GM21737 (cell line): Measurements from ENCODE around the gene ACOXL.

Experiments used
- ATAC-seq: cut with Tn5 transposase; IDR thresholded peaks from one replicate; pipeline ENCODE4 v1.9.1; 2021; ENCODE audit warnings: mild to moderate bottlenecking, moderate library complexity; ENCODE audit not compliant: unreplicated experiment

The ACOXL gene

DNA sequence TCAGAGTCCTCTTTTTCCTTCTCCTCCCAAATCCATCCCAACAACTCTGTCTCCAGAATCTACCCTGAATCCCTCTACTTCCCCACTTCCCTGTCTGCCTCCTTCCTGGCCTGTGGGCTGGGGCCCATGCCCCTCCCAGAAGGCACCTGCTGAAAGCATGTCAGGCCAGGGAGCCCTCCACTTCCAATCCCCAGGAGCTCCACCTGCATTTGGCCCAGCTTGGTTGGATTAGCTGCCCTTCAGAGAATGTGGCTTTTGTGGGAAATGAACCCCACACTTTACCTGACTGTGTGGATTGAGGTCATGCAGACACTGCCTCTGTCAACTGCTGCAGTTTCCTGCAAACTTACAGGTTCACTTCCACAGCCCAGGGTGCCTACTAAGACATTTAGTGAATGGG, 58.5 kb downstream of the ACOXL start:
- no peak for ATAC-seq

DNA sequence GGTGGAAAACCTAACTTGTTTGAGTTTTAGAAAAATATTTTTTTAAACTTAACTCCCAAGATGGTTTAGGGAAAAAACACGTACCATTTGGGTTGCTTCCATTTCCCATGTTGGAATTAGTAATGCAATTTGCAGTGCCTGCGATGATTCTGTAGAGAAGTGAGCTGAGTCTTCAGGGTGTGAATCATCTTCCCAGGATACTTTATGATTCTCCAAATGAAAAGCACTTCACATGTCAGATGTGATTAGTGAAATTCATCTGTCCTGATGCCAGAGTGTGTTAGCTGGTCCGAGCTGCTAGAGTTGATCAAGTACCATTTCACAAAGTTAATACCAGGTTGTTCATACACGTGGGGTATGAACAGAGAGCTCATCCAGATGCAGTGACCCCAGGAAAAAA, 59.1 kb downstream of the ACOXL start:
- ATAC-seq, result no peak

DNA sequence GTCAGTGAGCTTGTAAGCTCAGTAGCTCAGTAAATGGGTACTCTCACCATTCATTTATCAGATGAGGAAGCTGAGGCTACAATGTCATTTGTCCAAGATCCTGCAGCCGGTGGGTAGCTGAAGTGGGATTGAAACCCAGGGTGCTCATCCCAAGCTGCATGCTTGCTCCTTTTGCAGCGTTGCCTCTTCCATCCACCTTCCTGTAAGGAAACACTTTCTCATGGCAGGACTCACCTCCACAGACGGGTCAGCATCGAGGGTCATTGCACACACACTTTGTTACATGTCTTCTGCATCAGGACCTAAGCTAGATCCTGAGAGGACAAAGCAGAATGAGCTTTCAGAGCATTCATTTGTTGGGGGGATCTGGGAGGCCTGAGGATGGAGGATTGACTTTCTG, 60.7 kb downstream of the ACOXL start:
- ATAC-seq, result no peak

DNA sequence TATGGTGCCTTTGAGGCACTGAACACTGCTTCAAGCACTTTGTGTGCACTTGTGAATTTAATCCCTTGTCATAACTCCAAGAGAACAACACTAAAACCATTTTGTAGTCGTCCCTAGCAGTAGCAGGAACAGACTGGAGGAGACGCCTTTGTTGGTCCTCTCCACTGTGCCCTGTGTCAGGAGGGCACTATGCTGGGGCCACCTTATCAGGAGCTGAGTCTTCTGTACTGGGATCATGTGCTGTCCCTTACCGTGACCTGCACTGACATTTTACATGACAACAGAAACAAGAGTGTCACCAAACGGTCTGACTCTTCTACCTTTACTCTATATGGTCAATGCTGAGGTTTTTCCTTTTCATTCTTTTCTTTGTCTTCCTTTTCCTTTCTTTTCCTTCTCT, 62.0 kb downstream of the ACOXL start:
- no peak for ATAC-seq

DNA sequence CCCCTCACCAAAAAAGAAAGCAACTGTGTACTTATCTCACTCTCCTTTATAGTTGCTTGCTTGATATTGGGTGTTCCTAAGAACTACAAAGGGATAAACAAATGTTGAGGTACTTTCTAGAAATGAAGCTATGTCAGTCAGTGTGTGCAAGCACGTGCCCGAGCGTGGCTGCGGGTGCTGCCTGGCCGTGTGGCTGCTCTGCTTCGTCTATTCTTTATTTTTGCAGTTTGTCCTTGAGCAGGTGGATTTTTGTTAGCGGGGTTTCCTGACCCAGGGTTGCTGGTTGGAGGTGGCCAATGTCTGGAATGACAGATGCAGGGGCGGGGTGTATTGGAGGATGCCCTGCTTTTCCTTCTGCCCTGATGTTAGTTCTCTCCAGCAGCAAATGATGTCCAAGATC, 62.6 kb downstream of the ACOXL start:
- ATAC-seq, result no peak

DNA sequence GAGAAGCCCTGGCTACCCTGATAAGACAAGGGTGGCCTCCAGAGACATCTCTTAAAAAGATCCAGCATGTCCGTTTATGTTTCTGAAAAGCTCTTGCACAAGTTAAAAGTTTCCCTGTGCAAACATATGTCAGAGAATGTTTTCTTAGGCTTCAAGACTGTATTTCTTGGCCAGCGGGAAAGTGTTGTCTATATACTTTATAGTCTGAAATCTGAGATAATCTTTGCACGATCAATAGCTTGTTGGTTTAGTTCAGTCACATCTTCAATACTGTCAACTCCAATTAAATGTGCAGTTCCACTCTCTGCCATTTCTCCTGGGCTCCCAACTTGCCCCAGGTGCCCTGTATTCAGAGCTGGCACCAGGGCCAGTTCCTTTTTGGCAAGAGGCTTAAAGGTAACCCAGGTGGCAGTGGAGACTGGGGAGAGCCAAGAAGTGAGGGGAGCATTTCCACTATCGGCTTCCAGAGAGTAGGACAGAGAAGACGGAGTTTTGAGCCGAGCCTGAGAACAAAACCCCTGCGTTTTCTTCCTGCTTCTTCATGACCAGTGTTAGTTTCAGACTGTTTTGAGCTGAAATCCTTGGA, 64.4 kb downstream of the ACOXL start:
- ATAC-seq, result no peak

DNA sequence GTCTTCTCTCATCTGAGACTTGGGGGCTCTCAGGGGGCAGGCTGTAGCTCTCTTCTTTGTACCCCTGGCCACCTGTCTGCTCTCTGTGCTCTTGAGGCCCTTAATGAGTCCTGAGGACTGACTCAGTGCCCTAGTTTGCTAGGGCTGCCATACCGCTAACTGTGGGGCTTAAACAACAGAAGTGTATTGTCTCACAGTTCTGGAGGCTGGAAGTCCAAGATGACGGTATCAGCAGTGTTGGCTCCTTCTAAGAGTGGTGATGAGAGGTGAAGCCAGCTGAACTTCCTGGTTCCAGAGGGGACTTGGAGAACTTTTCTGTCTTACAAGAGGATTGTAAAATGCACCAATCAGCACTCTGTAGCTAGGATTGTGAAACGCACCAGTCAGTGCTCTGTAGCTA, 67.0 kb downstream of the ACOXL start:
- no peak for ATAC-seq

DNA sequence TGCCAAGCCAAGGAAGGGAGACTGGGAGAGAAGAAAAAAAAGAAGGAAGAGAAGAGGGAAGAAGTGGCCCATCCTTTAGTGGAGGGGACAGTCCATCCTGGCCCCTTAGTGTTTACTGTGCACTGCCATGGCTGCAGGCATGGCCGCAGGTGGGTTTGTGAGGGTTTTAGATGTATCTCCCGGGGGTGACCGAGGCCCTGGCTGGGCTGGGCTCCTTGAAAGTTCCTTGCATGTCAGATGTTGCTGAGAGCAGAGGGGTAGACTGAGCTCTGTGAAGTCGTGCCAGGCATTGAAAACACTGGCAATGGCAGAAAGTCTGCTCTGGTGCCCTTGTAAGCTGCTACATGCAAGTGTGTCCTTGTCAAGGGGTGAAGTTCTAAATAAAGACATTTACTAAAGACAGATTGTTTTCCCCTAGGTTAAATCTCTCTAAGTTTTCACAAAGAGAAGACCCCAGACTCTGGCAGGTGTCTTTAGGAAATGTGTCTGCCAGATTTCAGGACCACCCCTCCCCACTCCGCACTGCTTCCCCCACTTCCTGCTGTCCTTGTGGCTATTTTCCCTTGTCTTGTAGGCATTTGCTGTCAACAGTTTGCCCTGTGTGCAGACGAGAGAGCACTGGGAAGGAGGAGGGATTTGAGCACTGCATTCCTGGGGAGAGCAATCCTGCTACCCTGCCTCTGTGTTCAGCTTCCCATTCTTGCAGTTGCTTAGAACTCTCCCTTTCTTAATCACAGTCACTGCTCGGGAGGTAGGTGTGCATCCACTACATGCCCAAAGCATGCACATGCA, 68.4 kb downstream of the ACOXL start:
- no peak for ATAC-seq

DNA sequence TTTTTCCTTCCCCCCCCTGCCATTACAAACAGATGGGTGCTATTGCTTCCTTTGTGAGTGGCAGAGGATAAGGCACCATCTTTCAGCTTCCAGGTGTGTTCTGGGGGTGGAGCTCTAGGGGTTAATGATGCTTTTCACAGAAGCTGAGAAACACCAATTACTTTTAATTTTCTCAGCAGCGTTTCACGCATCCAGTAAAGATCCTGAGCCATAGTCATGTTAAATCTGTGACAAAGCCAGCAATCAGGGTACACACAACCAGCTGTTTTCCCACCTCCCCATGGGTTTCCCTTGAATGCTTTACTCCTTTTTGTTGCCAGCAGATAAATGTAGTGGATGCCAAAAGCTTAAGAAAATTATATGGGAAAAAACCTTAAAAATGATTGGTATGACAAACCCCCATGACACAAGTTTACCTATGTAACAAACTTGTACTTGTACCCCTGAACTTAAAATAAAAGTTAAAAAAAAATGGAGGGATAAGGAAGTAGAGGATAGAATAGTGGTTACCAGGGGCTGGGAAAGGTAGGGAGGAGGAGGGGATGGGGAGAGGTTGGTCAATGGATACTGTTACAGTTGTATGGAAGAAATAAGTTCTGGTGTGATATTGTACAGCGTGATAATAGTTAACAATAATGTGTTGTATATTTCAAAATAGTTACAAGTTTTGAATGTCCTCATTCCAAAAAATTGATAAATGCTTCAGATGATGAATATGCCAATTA, 70.0 kb downstream of the ACOXL start:
- ATAC-seq, result no peak

DNA sequence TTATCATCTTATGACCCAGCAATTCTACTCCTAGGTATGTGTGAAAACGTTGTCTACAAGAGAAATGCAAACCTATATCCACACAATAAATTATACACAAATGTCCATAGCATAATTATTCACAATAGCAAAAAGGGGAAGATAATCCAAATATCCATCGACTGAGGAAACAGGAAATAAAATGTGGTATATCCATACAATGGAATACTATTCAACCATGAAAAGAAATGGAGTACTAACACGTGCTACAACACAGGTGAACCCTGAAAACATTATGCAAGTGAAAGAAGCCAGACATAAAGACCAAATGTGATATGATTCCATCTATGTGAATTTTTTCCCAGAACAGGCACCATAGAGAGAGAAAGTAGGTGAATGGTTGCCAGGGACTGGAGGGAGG, 72.1 kb downstream of the ACOXL start:
- ATAC-seq, result no peak

DNA sequence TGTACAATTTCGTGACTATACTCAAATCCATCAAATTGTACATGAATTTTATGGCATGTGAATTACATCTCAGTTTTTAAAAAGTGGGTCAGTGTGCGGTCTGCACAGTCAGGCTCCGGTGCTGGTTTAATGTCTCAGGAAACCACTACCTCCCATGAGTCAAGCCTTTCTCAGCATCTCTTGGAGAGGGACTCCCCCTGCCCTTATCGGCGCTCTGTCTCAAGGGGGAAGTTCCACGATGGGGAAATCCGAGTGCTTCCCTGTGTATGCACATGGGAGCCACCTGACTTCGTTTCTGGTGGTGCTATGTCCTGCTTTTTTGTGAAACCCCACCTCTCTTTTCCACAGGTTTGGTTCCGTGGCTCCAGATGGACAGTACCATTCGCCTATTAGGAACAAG, 72.5 kb downstream of the ACOXL start:
- peak; percentile 59 for ATAC-seq

DNA sequence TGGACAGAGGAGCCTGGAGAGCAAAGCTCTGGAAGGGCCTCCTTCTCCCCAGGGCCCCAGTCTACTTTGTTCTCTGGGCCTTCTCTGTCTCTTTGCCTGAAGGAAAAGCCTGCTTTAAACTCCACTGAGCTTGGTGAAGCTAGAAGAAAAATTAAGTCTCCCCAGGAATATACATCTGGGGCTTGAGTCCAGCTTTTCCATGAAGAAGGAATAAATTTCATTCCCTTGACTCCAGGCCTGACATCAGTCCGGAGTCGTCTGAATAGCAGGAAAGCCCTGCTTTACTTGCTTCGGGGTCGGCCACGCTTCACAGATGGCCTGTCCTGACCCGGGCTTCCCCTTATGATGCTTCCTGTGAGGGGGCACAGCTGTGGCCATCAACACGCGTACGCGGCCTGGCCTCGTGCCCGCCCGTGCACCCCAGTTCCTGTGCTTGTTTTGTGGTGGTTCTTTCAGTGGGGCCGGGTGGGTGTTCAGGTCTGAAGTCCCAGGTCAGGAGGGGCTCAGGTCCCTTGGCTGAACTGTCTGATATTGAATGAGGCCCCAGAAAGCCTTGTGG, 73.6 kb downstream of the ACOXL start:
- ATAC-seq, result no peak

DNA sequence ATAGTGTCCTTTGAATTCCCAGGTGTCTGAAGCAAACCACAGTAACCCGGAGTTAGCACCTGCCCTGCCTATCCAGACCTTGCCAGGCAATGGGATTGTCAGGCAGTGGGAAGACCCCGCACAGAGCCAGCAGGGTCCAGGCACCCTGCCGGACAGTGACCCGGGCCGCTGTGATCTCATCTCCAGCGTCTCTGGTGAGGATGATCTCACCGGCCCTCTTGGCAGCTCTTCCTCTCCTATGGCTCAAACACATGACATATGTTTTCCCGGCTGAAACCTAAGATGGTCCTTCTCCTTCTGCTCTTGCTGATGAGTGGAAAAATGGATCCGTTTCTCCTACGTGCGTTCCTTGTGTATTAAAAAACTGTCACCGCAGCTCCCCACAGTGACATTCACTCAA, 75.1 kb downstream of the ACOXL start:
- no peak for ATAC-seq

DNA sequence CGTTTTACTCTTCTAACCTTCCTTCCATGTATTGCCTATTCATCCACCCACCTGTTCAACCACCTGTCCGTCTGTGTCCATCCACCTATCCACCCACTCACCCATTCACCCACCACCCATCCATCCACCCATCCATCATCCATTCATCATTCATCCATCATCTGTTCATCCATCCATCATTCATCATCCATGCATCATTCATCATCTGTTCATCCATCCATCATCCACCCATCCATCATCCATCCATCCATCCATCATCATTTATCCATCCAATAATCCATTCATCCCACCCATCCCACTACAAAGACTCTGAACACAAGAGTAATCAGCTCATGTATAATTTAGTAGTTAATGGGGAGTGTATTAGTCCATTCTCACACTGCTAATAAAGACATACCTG, 78.0 kb downstream of the ACOXL start:
- no peak for ATAC-seq

DNA sequence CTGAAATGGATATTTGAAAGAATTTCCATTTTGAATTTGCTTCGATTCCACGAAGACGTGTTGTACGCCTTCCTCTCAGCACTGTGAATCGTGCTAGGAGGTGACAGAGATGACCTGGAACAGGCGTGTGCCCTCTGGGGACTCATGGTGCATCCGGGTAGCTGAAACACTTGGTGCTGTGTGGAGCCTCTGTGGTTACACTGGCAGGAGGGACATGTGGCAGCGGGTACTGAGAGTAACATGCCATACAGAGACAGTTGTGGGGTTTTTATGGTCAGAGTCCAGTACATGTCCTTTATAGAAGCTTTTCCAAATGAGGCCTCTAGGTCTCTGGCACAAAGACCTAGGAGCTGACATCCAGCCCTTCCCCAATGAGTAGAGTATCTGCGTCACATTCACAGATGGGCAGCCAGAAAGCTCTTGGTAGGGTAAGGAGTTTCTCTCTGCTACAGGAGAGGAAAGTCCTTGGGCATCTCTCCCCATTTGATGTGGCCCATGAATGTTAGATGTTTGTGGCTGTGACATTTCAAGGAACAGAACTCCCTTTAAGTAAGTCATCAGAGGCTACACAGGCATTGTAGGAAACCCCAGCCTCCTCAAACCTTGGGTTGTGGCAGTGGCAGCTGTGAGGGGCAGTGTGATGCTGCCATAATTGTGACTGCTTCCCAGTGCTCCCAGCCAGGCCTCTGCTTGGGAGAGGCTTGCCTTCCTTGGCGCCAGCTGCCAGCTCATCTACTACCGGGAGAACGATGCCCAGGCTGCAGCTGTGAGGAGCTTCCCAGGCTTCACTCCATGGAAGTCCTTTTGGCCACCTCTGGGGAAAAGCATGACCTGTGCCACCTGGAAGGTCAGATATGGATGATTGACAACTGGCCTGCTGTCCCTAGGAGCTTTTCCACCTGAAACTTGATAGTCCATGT, 80.6 kb downstream of the ACOXL start:
- ATAC-seq, result no peak

DNA sequence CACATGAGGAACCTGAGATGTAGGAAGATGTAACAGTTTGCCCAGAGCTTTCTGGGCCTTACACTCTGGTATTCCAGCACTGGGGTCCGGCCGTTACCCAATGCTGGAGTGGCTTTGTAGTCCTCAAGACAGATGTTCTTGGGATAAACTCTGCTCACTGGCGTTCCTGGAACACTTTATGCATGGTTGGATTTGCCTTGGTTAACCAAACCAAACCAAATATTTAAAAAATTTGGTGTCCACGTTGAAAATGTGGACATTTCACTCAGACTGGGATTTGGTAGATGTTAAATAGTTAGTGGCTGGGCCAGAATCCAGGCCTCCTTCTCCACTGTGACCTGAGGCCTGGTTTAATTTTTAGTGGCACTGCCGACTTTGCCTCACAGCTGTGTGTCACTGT, 81.5 kb downstream of the ACOXL start:
- no peak for ATAC-seq

DNA sequence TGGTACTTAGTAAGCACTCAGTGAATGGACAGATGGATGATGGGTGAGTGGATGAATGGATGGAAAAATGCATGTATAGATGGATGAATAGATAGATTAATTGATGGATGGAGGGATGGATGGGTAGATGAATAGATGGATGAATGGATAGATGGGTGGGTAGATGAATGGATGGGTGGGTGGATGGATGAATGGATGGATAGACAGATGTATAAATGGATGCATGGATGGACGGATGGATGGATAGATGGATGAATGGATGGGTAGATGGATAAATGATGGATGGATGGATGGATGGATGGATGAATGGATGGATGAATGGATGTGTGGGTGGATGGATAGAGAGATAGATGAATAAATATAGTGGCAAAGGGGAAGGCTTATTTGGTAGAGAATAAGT, 83.6 kb downstream of the ACOXL start:
- ATAC-seq, result no peak

DNA sequence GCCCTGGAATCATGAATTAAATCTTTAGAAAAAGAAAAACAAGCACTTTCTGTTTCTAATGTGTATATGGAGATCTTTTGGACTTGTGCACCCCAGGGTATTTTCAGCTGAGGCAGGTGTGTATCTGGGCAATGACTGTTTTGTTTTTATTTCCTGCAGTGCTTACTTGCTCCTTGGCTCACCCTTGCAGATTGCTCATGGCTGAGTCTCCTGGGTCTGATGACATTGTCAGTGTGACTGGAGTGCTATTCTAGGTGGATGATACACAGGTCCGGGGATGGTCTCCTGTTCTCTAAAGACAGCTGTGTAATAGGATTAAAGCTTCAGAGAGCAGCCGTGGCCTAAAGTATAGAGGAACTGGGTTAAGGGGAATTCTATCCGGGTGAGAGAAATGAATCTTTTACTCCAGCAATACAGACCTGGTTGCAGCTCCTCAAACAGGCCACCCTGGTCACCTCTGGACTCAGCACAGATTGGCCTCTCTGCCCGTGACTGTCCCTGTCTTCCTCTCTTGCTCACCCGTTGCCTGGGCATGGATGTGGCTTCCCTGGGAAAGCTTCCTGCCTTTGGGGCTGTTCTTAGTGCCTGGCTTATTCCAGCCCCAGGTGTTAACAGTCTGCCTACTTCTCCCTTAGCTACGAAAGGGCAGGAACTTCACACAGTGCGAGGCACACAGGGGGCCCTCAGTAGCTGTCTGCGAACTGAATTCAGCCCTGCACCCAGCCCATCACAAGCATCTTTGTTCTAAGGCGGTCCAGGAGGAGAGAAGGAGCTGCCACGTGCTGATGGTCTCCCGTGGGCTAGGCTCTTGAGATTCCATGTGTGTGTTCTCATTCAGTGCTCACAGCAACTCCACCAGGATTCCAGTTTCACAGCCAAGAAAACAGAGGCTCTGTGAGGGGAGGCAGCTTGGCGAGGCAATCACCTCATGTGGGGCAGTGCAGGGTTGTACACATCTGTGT, 84.3 kb downstream of the ACOXL start:
- no peak for ATAC-seq

DNA sequence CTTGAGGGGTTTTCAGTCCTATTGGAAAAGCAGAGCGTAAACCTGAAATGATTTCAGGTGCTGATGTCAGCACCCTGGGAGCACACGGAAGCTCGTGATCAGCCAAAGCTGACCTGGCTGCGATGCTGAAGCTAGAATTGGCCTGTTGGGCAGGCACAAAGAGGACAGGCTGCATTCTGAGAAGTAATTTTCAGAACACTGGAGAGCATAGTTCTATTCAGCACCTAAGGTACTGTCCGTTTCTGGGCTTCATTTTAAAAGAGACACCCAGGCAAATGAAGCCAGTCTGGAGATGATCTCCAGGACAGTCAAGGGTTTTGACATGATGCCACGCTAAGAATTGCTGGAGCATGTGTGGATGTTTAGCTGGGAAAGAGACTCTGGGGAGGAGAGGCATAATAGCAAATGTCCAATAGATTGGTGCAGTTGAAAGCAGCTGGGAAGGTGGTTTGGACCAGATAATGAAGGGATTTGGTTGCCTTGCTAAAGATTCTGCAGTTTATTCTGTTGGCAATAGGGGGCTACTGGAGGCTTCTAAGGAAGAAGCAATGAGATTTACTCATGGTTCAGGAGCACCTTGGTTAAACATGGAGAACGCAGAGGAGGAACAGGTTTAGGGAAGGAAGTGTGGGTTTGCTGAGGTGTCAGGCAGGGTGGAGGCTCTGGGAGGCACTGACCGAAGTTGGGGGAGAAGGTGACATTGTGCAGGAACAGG, 86.6 kb downstream of the ACOXL start:
- no peak for ATAC-seq
